HG02943 (cell line): ENCODE data around the gene AP1S1.
"Not testable (repeated sequence)": the region's sequence is repeated elsewhere in the genome, so short reads cannot be mapped to it uniquely, and the experiment has no call there.

Source experiments
- ATAC-seq: cut with Tn5 transposase; IDR thresholded peaks from one replicate; pipeline ENCODE4 v1.9.1; 2021; ENCODE audit warnings: mild to moderate bottlenecking, low read depth, moderate library complexity; ENCODE audit not compliant: unreplicated experiment

AP1S1 gene

GRCh38 chr7:101153969-101154692 is at the start of gene AP1S1:
AP1S1 (plus strand) TSS chr7:101154476; CDS start chr7:101154515, 39 bp downstream.
- peak; percentile 74 for ATAC-seq

- ATAC-seq: no peak
These were observed 49.5 kb upstream of the AP1S1 start for GRCh38 chr7:101104799-101105198.

GRCh38 chr7:101105248-101105647 is 49.0 kb upstream of the AP1S1 start:
- not testable (repeated sequence) for ATAC-seq

GRCh38 chr7:101106386-101106785 is 47.9 kb upstream of the AP1S1 start:
- ATAC-seq: no peak

GRCh38 chr7:101108330-101108857 is 45.9 kb upstream of the AP1S1 start:
- ATAC-seq: no peak

- ATAC-seq: no peak
These were observed 45.3 kb upstream of the AP1S1 start for GRCh38 chr7:101108961-101109360.

GRCh38 chr7:101109368-101109767 is 44.9 kb upstream of the AP1S1 start:
- no peak for ATAC-seq

GRCh38 chr7:101111261-101111660 is 43.0 kb upstream of the AP1S1 start:
- ATAC-seq: no peak

- no peak for ATAC-seq
These were observed 42.0 kb upstream of the AP1S1 start for GRCh38 chr7:101112233-101112632.

GRCh38 chr7:101113140-101113539 is 41.1 kb upstream of the AP1S1 start:
- not testable (repeated sequence) for ATAC-seq

- ATAC-seq: no peak
These were observed 40.4 kb upstream of the AP1S1 start for GRCh38 chr7:101113836-101114235.

GRCh38 chr7:101114492-101114891 is 39.8 kb upstream of the AP1S1 start:
- no peak for ATAC-seq

- no peak for ATAC-seq
These were observed 39.1 kb upstream of the AP1S1 start for GRCh38 chr7:101115215-101115614.

- ATAC-seq: no peak
These were observed 37.4 kb upstream of the AP1S1 start for GRCh38 chr7:101116898-101117297.

- ATAC-seq: no peak
These were observed 35.4 kb upstream of the AP1S1 start for GRCh38 chr7:101118856-101119255.

- ATAC-seq: no peak
These were observed 34.4 kb upstream of the AP1S1 start for GRCh38 chr7:101119876-101120275.

- no peak for ATAC-seq
These were observed 34.0 kb upstream of the AP1S1 start for GRCh38 chr7:101120315-101120714.

- not testable (repeated sequence) for ATAC-seq
These were observed 32.7 kb upstream of the AP1S1 start for GRCh38 chr7:101121631-101121990.

- ATAC-seq: no peak
These were observed 32.0 kb upstream of the AP1S1 start for GRCh38 chr7:101121991-101122932.

- ATAC-seq: no peak
These were observed 31.2 kb upstream of the AP1S1 start for GRCh38 chr7:101122933-101123702.

- no peak for ATAC-seq
These were observed 30.6 kb upstream of the AP1S1 start for GRCh38 chr7:101123703-101124068.
